NCI-H446 (cell line): Measurements from ENCODE around the gene MLANA.

Experiments
- DNase-seq, 2 experiments: peaks; one replicate each; lab custom pipeline; 2025; lab: John Stamatoyannopoulos, UW

The MLANA gene

GRCh38 chr9:5890641-5891040 is at the start of gene MLANA:
TSS of gene MLANA (plus strand) at chr9:5890889. CDS start at chr9:5892475, 1,586 bp downstream.
- DNase-seq, result no peak

GRCh38 chr9:5841771-5842573 is 48.7 kb upstream of the MLANA start:
- DNase-seq, result no peak

GRCh38 chr9:5842929-5843793 is 47.5 kb upstream of the MLANA start:
- no peak for DNase-seq

GRCh38 chr9:5843794-5844471 is 46.8 kb upstream of the MLANA start:
- DNase-seq, result no peak

- DNase-seq, result no peak
Measured at GRCh38 chr9:5845157-5845531, 45.5 kb upstream of the MLANA start.

- DNase-seq, result peak in 1 of 2 experiments; percentile 45
Measured at GRCh38 chr9:5846096-5846495, 44.6 kb upstream of the MLANA start.

- DNase-seq, result no peak
Measured at GRCh38 chr9:5846501-5846921, 44.2 kb upstream of the MLANA start.

- no peak for DNase-seq
Measured at GRCh38 chr9:5848372-5848882, 42.3 kb upstream of the MLANA start.

- DNase-seq, result no peak
Measured at GRCh38 chr9:5850724-5851122, 40.0 kb upstream of the MLANA start.

- DNase-seq, result no peak
Measured at GRCh38 chr9:5851445-5851844, 39.2 kb upstream of the MLANA start.

GRCh38 chr9:5852987-5853386 is 37.7 kb upstream of the MLANA start:
- no peak for DNase-seq

- DNase-seq, result no peak
Measured at GRCh38 chr9:5853617-5854016, 37.1 kb upstream of the MLANA start.

GRCh38 chr9:5854063-5854790 is 36.5 kb upstream of the MLANA start:
- no peak for DNase-seq

GRCh38 chr9:5857928-5858327 is 32.8 kb upstream of the MLANA start:
- no peak for DNase-seq

GRCh38 chr9:5858833-5859232 is 31.9 kb upstream of the MLANA start:
- DNase-seq, result no peak

GRCh38 chr9:5863092-5863746 is 27.5 kb upstream of the MLANA start:
- no peak for DNase-seq

GRCh38 chr9:5864446-5864845 is 26.2 kb upstream of the MLANA start:
- DNase-seq, result no peak

- DNase-seq, result no peak
Measured at GRCh38 chr9:5866272-5866671, 24.4 kb upstream of the MLANA start.

GRCh38 chr9:5866685-5867084 is 24.0 kb upstream of the MLANA start:
- DNase-seq, result no peak

- no peak for DNase-seq
Measured at GRCh38 chr9:5868235-5868634, 22.5 kb upstream of the MLANA start.
